ENCODE measurements around the gene PSTK.

PSTK gene

GRCh38 chr10:123019264-123019663, 39.1 kb downstream of the PSTK start:
- no peak for DNase-seq (ENCODE audit: extremely low read depth in 1 of 2, low read depth in 1 of 2)

GRCh38 chr10:123019941-123020703, 39.9 kb downstream of the PSTK start:
- DNase-seq (ENCODE audit: extremely low read depth in 1 of 2, low read depth in 1 of 2) = no peak

GRCh38 chr10:123021517-123021916, 41.3 kb downstream of the PSTK start:
- no peak for DNase-seq (ENCODE audit: extremely low read depth in 1 of 2, low read depth in 1 of 2)

- DNase-seq (ENCODE audit: extremely low read depth in 1 of 2, low read depth in 1 of 2) = no peak
These were observed 44.3 kb downstream of the PSTK start for GRCh38 chr10:123024540-123024939.

GRCh38 chr10:123026302-123026701, 46.1 kb downstream of the PSTK start:
- DNase-seq (ENCODE audit: extremely low read depth in 1 of 2, low read depth in 1 of 2) = no peak

- DNase-seq (ENCODE audit: extremely low read depth in 1 of 2, low read depth in 1 of 2) = no peak
These were observed 47.7 kb downstream of the PSTK start for GRCh38 chr10:123027861-123028260.

GRCh38 chr10:123031124-123031523, 50.9 kb downstream of the PSTK start:
- no peak for DNase-seq (ENCODE audit: extremely low read depth in 1 of 2, low read depth in 1 of 2)

GRCh38 chr10:123034332-123034731, 54.1 kb downstream of the PSTK start:
- DNase-seq (ENCODE audit: extremely low read depth in 1 of 2, low read depth in 1 of 2) = no peak

GRCh38 chr10:123035467-123036086, 55.4 kb downstream of the PSTK start:
- DNase-seq (ENCODE audit: extremely low read depth in 1 of 2, low read depth in 1 of 2) = no peak

GRCh38 chr10:123038782-123039631, 58.8 kb downstream of the PSTK start:
- no peak for DNase-seq (ENCODE audit: extremely low read depth in 1 of 2, low read depth in 1 of 2)

GRCh38 chr10:123039632-123039930, 59.4 kb downstream of the PSTK start:
- DNase-seq (ENCODE audit: extremely low read depth in 1 of 2, low read depth in 1 of 2) = no peak
